Germinal center (tissue), 1 donor: ENCODE measurements around the gene MYOM1.
"Not testable (repeated sequence)": the region's sequence is repeated elsewhere in the genome, so short reads cannot be mapped to it uniquely, and the experiment has no call there.

ENCODE experiments used
- DNase-seq: peaks from one replicate; pipeline ENCODE4 v3.0.0; 2012; ENCODE audit warnings: mixed read lengths, low spot score

MYOM1 gene

GRCh38 chr18:3081584-3081991 is 138.2 kb downstream of the MYOM1 start:
- DNase-seq, result no peak

DNA sequence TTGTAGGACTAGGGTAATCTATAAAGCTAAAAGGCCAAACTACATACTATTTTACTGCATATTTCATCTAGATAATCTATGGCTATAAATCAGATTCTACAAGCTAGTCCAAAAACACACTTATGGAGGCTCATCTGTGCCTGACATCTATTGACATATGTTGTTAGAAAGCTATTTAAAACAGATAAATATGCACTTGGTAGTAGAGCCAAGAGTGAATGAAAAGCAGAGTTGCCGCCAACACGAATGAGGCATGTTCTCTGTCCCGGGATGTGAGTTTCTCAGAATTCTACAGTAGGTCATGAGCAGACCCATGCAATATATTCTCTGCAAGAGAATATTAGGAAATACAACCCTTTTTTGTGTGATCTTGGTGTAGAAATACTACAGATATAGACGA is 140.1 kb downstream of the MYOM1 start:
- no peak for DNase-seq

DNA sequence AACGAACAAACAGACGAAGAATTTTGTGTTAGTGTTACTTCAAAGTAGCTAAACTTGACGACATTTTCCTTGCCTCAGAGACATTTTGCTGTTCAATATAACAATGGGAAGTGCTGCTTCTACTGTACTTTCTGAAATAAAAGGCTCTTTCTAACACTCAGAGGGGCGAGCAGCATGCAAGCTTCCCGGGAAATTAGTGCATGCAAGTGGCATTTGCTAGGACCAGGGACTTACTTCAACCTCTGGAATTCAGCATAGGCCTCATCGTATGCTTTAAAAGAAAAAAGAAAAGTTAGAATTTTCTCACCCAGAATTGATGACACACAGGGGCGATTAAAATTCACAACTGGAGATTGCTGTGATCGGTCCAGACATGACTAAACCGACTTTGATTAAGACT is 144.3 kb downstream of the MYOM1 start:
- DNase-seq, result no peak

DNA sequence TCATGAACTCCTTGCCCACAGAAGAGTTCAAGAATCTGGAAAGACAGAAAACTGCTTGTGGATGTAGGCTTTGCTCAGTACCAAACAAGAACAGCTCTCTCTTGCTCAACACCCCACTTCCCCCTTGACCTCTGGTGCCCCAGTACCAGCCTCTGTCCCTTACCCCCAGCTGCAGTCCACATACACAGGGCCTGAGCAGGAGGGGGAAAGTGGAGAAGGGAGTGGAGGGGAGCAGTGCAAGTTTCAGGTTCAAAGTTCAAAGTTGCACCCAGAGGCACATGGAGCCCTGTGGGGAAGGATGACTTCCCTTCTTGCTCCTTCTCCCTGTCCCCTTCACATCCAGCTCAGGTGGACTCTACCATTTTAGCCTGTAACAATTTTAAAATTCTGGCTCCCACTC is 145.7 kb downstream of the MYOM1 start:
- no peak for DNase-seq

- DNase-seq, result not testable (repeated sequence)
Observed at GRCh38 chr18:3073353-3073752, 146.4 kb downstream of the MYOM1 start.

DNA sequence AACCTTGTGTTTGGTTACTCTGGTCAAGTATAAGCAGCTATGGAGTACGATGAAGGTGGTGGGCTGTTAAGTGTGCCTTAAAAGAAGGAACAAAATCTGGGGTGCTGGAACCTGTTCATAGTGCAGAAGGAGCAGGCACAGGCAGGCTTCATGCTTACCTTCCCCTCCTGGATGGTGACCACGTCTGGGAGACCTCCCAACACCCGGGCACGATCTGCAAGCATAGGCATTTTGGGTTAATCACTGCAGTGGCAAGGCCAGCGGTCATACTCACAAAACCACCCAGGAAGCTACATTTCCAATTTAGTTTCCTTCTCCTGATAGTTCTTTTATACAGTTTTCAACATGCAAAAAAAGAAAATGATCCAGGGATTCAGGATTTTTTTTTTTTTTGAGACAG is 148.1 kb downstream of the MYOM1 start:
- no peak for DNase-seq

GRCh38 chr18:3069671-3070433 is 149.9 kb downstream of the MYOM1 start:
- DNase-seq, result no peak

GRCh38 chr18:3067722-3068121 is 152.0 kb downstream of the MYOM1 start:
- no peak for DNase-seq

- no peak for DNase-seq
Observed at GRCh38 chr18:3067165-3067661, 152.6 kb downstream of the MYOM1 start.

- DNase-seq, result no peak
Observed at GRCh38 chr18:3066341-3067110, 153.2 kb downstream of the MYOM1 start.

- not testable (repeated sequence) for DNase-seq
Observed at GRCh38 chr18:3063766-3064165, 156.0 kb downstream of the MYOM1 start.

GRCh38 chr18:3062798-3063680 is 156.7 kb downstream of the MYOM1 start:
- DNase-seq, result peak; percentile 14

GRCh38 chr18:3061581-3062312 is 158.0 kb downstream of the MYOM1 start:
- no peak for DNase-seq

- no peak for DNase-seq
Observed at GRCh38 chr18:3060667-3061580, 158.8 kb downstream of the MYOM1 start.

DNA sequence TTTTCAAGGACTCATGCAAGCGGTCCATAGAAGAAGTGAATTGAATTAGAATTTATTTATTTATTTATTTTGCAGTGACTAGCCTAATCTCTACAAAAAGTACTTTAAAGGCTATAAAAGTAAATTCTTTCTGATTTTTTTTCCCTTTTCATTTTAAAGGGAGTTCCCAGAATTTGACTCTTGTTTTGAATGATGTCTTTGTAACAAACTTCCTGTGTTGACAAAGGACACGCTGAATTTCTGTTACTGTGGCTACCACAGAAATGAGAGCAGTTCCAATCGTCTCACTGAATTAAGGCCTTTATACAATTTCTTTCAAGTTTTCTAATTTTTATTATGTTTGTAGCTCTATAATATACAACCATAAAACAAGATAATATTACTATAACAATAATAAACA is 160.5 kb downstream of the MYOM1 start:
- DNase-seq, result no peak

DNA sequence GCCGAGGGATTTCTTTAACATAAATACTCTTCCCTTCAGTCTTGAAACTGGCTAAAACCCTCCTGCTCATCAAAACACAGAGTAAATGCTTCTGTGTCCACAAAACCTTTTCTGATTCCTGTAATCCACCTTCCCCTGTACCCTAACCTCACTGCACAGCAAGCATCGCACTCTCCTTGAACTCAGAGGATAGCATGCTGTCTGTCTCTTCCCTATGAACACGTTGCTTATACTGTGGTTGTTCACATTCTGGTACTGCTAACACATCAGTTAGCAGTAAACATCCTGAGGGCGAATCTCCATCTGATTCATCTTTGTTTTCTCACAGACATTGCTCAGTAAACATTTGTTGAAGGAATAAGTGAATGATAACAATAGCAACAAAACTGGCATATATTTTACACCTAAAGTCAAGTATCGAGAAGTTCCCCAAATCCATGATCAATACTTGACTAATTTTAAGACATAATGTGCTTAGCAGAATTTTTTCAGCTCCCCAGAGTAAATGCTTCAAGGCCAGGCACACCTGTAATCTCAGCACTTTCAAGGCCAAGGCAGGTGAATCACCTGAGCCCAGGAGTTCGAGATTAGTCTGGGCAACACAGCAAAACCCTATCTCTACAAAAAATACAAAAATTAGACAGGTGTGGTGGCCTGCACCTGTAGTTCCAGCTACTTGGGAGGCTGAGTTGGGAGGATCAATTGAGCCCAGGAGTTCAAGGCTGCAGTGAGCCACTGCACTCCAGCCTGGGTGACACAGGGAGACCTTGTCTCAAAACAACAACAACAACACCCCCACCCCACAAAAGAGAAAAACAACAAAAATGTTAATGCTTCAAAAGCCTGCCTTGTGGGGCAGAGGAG is 161.2 kb downstream of the MYOM1 start:
- DNase-seq, result no peak

GRCh38 chr18:3057526-3057925 is 162.2 kb downstream of the MYOM1 start:
- no peak for DNase-seq

DNA sequence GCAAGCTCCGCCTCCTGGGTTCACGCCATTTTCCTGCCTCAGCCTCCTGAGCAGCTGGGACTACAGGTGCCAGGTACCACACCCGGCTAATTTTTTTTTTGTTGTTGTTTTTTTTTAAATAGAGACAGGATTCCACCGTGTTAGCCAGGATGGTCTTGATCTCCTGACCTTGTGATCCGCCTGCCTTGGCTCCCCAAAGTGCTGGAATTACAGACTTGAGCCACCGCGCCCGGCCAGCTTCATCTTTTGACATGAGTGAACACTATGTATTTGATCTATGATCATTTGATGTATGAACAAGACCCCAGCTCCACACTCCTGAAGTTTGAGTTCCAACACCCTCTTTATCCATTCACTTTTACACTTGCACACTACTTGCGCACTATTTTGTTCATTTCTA is 163.5 kb downstream of the MYOM1 start:
- DNase-seq, result no peak

DNA sequence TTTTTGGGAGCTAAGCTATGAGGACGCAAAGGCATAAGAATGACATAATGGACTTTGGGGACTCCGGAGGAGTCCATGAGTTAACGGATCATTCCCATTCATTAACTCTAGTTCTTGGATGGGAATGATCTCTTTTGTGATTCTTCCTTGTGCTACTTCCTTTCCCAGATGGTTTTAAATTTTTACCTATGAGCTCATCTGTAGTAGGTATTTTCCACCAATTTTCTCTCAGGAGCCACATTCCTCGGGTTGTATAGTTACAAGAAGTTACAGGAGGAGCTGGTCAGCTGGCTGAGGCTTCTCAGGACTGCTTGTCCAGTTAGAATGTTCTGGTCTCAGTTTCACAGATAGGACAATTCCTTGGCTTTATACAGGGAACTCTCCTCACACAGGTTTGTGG is 164.0 kb downstream of the MYOM1 start:
- DNase-seq, result no peak
